ENCODE measurements around the gene MZB1.
A peak's percentile ranks its signal among the peaks of the same experiment; 100 is the strongest.

The MZB1 gene

GRCh38 chr5:139431706-139432105, 42.0 kb upstream of the MZB1 start:
- Histone ChIP-seq H3K4me1 (peaks cover 0 to 8% (median 0%) of the 10 kb centered on the region in 4 donors), H3K4me3 (no peak overlapping the region), H3K27me3 (no peaks in the 10 kb centered on the region), H3K27ac (no peak overlapping the region), H3K36me3 (peaks cover 32 to 64% (median 32%) of the 10 kb centered on the region in 3 donors), H3K9me3 (no peaks in the 10 kb centered on the region)
- DNase-seq = no peak
- TF ChIP-seq, protein P1, sequence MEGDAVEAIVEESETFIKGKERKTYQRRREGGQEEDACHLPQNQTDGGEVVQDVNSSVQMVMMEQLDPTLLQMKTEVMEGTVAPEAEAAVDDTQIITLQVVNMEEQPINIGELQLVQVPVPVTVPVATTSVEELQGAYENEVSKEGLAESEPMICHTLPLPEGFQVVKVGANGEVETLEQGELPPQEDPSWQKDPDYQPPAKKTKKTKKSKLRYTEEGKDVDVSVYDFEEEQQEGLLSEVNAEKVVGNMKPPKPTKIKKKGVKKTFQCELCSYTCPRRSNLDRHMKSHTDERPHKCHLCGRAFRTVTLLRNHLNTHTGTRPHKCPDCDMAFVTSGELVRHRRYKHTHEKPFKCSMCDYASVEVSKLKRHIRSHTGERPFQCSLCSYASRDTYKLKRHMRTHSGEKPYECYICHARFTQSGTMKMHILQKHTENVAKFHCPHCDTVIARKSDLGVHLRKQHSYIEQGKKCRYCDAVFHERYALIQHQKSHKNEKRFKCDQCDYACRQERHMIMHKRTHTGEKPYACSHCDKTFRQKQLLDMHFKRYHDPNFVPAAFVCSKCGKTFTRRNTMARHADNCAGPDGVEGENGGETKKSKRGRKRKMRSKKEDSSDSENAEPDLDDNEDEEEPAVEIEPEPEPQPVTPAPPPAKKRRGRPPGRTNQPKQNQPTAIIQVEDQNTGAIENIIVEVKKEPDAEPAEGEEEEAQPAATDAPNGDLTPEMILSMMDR (IDR thresholded peaks at IDR 0.05) = no peak
- intact Hi-C loops (cut with DNase I; ENCODE audit: low total_unique reads) = no loop called here

DNA sequence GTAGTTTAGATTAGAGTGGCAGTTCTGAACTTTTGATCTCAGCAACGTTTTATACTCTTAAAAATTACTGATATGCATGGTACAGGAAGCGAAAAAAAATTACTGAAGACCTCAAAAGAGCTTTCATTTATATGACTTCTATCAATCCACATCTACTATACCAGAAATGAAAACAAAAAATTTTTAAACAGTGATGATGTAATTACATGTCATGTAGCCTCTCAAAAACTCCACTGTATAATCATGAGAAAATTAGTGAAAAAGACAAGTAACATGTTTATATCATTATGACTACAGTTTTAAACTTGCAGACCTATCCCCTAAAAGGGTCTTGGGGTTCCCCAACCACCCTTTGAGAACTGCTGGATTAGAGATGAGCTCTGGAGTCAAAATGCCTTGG, 40.3 kb upstream of the MZB1 start:
- intact Hi-C loops (cut with DNase I; ENCODE audit: low total_unique reads) = no loop called here
- DNase-seq = no peak
- Histone ChIP-seq H3K4me1 (peaks cover 0 to 16% (median 0%) of the 10 kb centered on the region in 4 donors), H3K27ac (no peak overlapping the region), H3K9me3 (no peaks in the 10 kb centered on the region), H3K36me3 (peaks cover 25 to 74% (median 38%) of the 10 kb centered on the region in 3 donors), H3K27me3 (no peaks in the 10 kb centered on the region), H3K4me3 (no peak overlapping the region)
- TF ChIP-seq, protein P1 (IDR thresholded peaks at IDR 0.05) = no peak

GRCh38 chr5:139426203-139426885, 36.6 kb upstream of the MZB1 start:
- peaks cover 10 to 53% (median 41%) of the 10 kb centered on the region in 3 donors for H3K36me3 ChIP-seq
- H3K4me3 ChIP-seq = no peak overlapping the region
- TF ChIP-seq, protein P1 (IDR thresholded peaks at IDR 0.05) = no peak
- H3K4me1 ChIP-seq = peaks cover 0 to 16% (median 0%) of the 10 kb centered on the region in 4 donors
- no peaks in the 10 kb centered on the region for H3K27me3 ChIP-seq
- intact Hi-C loops (cut with DNase I; ENCODE audit: low total_unique reads) = no loop called here
- no peak for DNase-seq
- peak overlapping the region in 1 of 2 donors; percentile 56 for H3K27ac ChIP-seq
- no peaks in the 10 kb centered on the region for H3K9me3 ChIP-seq

DNA sequence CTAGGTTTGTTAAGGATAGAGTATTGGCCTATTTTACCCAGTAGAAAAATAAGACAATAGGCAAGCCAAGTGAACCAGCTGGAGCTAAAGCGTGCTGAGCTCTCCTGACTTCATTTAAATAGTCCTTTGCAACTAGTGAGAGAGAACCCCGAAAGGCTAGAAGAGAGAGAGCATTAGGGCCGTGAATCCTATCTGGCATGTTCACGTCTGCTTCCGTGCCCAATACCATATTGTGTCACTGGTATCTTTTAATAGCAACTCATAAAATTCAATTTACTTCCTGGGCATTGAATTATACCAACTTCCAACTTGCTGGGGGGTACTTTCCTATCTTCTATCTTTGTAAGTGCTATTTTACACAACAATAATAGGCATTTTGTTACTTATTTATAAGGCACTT, 35.8 kb upstream of the MZB1 start:
- H3K27me3 ChIP-seq = no peaks in the 10 kb centered on the region
- intact Hi-C loops (cut with DNase I; ENCODE audit: low total_unique reads) = no loop called here
- H3K4me3 ChIP-seq = no peak overlapping the region
- no peaks in the 10 kb centered on the region for H3K9me3 ChIP-seq
- peaks cover 6 to 49% (median 45%) of the 10 kb centered on the region in 3 donors for H3K36me3 ChIP-seq
- H3K27ac ChIP-seq = no peak overlapping the region
- TF ChIP-seq, protein P1 (IDR thresholded peaks at IDR 0.05) = no peak
- DNase-seq = no peak
- peaks cover 0 to 16% (median 0%) of the 10 kb centered on the region in 4 donors for H3K4me1 ChIP-seq

DNA sequence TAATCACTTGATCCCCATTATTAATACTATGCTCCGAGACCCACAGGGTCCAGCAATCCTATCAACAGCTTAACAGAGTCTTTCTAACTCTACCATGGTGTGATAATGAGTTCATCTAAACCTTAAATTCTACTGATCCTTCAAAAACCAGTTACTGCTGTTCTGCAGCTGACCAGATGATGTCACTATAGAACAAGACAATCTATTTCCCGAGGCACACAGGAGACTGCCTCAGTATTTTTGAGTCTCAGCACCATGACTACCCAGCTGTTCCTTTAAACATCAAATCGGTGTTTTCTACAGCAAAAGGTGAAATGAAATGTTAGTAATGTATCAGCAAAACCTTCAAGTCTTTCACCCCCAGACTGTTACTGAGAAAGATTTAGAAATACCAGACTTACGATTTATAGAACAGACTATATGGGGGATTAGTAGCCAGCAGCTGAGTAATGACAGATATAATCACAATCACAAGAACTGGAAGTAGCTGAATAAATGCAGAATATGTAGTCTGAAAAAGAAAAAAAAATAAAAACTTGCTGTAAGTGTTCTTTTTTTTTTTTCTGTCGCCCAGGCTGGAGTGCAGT, 32.7 kb upstream of the MZB1 start:
- Histone ChIP-seq H3K27ac (no peak overlapping the region), H3K36me3 (peaks cover 6 to 54% (median 48%) of the 10 kb centered on the region in 3 donors), H3K27me3 (no peaks in the 10 kb centered on the region), H3K9me3 (no peaks in the 10 kb centered on the region), H3K4me1 (peaks cover 0 to 29% (median 6%) of the 10 kb centered on the region in 4 donors), H3K4me3 (no peak overlapping the region)
- peak in 1 of 2 donors; percentile 43 for DNase-seq
- TF ChIP-seq, protein P1 (IDR thresholded peaks at IDR 0.05) = peak; percentile 82
- intact Hi-C loops (cut with DNase I; ENCODE audit: low total_unique reads) = loop anchor here (2.0 kb wide), 1 partner anchor 90 kb away; no protein-coding TSS in a partner anchor
